ENCODE data around the gene GPC6. TPM values are rescaled to one million over a fixed set of nuclear protein-coding genes. Genes with fewer than 3 reads are reported as not detected.

GPC6 gene
- total and polyA plus RNA-seq, 12 donors, result 0.15 to 5.4 (median 2.5) TPM

- DNase-seq (no peak), ATAC-seq (no peak)
- H3K27me3 ChIP-seq, result no peaks in the 10 kb centered on the region
- no peaks in the 10 kb centered on the region for H3K9me3 ChIP-seq
- no peak for TF ChIP-seq CTCF (IDR thresholded peaks at IDR 0.05)
- intact Hi-C loops (cut with DNase I), result no loop called here
- H3K36me3 ChIP-seq, result no peaks in the 10 kb centered on the region
- no peak overlapping the region for H3K4me3 ChIP-seq
- 86 to 89% methylated on average over 5 of the region's 5 CpGs for WGBS, 2 donors
- no peak overlapping the region for H3K27ac ChIP-seq
- no peaks in the 10 kb centered on the region for H3K4me1 ChIP-seq
Measured at GRCh38 chr13:94050039-94050438, 823.4 kb downstream of the GPC6 start.

GRCh38 chr13:94050686-94051085 lies 824.1 kb downstream of the GPC6 start:
- ATAC-seq (no peak), DNase-seq (no peak)
- WGBS, 2 donors, result 62 to 74% methylated on average over 2 of the region's 2 CpGs
- no peaks in the 10 kb centered on the region for H3K4me1 ChIP-seq
- H3K4me3 ChIP-seq, result no peak overlapping the region
- intact Hi-C loops (cut with DNase I), result no loop called here
- TF ChIP-seq CTCF (IDR thresholded peaks at IDR 0.05), result no peak
- no peak overlapping the region for H3K27ac ChIP-seq
- no peaks in the 10 kb centered on the region for H3K9me3 ChIP-seq
- H3K36me3 ChIP-seq, result no peaks in the 10 kb centered on the region
- no peaks in the 10 kb centered on the region for H3K27me3 ChIP-seq

GRCh38 chr13:94053986-94054593 lies 827.5 kb downstream of the GPC6 start:
- Histone ChIP-seq H3K27ac (no peak overlapping the region), H3K4me1 (no peaks in the 10 kb centered on the region), H3K4me3 (no peak overlapping the region), H3K36me3 (no peaks in the 10 kb centered on the region), H3K9me3 (no peaks in the 10 kb centered on the region), H3K27me3 (no peaks in the 10 kb centered on the region)
- TF ChIP-seq CTCF (IDR thresholded peaks at IDR 0.05), result no peak
- intact Hi-C loops (cut with DNase I), result no loop called here
- no peak for ATAC-seq
- DNase-seq, result no peak
- 87 to 91% methylated on average over 11 of the region's 11 CpGs for WGBS, 2 donors

GRCh38 chr13:94056362-94056990 lies 829.9 kb downstream of the GPC6 start:
- WGBS, 2 donors, result 79 to 81% methylated on average over 4 of the region's 4 CpGs
- no peaks in the 10 kb centered on the region for H3K36me3 ChIP-seq
- H3K4me3 ChIP-seq, result no peak overlapping the region
- no peak overlapping the region for H3K27ac ChIP-seq
- ATAC-seq (no peak), DNase-seq (no peak)
- H3K4me1 ChIP-seq, result no peaks in the 10 kb centered on the region
- intact Hi-C loops (cut with DNase I), result no loop called here
- H3K9me3 ChIP-seq, result no peaks in the 10 kb centered on the region
- H3K27me3 ChIP-seq, result no peaks in the 10 kb centered on the region
- no peak for TF ChIP-seq CTCF (IDR thresholded peaks at IDR 0.05)

Data from heart right ventricle (tissue), 16 donors.